Vagina (tissue), 2 donors: ENCODE results near the gene FAM151B.

ENCODE experiments used
- POLR2A ChIP-seq, 2 donors: fragments of 450-650 bp; IDR thresholded peaks; one replicate each; pipeline ENCODE4 v1.6.1; 2017; ENCODE audit warnings: antibody characterized with exemption in 2 of 2, mild to moderate bottlenecking in 2 of 2, moderate library complexity in 2 of 2
- POLR2AphosphoS5 ChIP-seq, 2 donors: sonication (generic); formaldehyde crosslinking; IDR thresholded peaks; one replicate each; pipeline ENCODE4 v1.9.0; 2017; ENCODE audit warnings: antibody characterized with exemption in 2 of 2, mild to moderate bottlenecking in 2 of 2, low read depth in 1 of 2; ENCODE audit not compliant: insufficient read depth in 1 of 2
- TF ChIP-seq, protein P1 (sequence below), 3 experiments: fragments of 450-650 bp in 2 of 3; fragments of 200-600 bp in 1 of 3; sonication (generic) in 1 of 3; IDR thresholded peaks; one replicate each; pipeline ENCODE4 v1.5.1; 2017 to 2019; ENCODE audit warnings: antibody characterized with exemption in 3 of 3, mild to moderate bottlenecking in 2 of 3, moderate library complexity in 2 of 3

DNA sequence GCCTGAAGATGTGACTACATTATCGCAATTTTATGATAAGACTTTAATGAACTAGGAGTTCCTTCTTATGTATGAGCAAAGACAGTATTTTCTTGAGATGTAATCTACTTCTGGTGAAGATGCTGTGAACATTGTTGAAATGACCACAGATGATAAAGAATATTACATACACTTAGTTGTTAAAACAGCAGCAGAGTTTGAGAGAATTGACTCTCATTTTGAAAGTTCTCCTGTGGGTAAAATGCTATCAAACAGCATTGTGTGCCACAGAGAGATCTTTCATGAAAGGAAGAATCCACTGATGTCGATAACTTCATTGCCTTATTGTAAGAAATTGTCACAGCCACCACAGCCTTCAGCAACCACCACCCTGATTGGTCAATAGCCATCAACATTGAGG lies 8.0 kb downstream of the FAM151B start:
- TF ChIP-seq POLR2A (IDR thresholded peaks at IDR 0.05) (no peak), POLR2AphosphoS5 (IDR thresholded peaks at IDR 0.05; ENCODE audit: insufficient read depth in 1 of 2, low read depth in 1 of 2) (no peak)
- TF ChIP-seq, protein P1, sequence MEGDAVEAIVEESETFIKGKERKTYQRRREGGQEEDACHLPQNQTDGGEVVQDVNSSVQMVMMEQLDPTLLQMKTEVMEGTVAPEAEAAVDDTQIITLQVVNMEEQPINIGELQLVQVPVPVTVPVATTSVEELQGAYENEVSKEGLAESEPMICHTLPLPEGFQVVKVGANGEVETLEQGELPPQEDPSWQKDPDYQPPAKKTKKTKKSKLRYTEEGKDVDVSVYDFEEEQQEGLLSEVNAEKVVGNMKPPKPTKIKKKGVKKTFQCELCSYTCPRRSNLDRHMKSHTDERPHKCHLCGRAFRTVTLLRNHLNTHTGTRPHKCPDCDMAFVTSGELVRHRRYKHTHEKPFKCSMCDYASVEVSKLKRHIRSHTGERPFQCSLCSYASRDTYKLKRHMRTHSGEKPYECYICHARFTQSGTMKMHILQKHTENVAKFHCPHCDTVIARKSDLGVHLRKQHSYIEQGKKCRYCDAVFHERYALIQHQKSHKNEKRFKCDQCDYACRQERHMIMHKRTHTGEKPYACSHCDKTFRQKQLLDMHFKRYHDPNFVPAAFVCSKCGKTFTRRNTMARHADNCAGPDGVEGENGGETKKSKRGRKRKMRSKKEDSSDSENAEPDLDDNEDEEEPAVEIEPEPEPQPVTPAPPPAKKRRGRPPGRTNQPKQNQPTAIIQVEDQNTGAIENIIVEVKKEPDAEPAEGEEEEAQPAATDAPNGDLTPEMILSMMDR (IDR thresholded peaks at IDR 0.05): no peak
